Effector CD8-positive, alpha-beta T cell (primary cell): Measurements from ENCODE around the gene LAMA5.

ENCODE experiments used
- DNase-seq: peaks from one replicate; lab custom pipeline; 2025; lab: John Stamatoyannopoulos, UW

The LAMA5 gene

DNA sequence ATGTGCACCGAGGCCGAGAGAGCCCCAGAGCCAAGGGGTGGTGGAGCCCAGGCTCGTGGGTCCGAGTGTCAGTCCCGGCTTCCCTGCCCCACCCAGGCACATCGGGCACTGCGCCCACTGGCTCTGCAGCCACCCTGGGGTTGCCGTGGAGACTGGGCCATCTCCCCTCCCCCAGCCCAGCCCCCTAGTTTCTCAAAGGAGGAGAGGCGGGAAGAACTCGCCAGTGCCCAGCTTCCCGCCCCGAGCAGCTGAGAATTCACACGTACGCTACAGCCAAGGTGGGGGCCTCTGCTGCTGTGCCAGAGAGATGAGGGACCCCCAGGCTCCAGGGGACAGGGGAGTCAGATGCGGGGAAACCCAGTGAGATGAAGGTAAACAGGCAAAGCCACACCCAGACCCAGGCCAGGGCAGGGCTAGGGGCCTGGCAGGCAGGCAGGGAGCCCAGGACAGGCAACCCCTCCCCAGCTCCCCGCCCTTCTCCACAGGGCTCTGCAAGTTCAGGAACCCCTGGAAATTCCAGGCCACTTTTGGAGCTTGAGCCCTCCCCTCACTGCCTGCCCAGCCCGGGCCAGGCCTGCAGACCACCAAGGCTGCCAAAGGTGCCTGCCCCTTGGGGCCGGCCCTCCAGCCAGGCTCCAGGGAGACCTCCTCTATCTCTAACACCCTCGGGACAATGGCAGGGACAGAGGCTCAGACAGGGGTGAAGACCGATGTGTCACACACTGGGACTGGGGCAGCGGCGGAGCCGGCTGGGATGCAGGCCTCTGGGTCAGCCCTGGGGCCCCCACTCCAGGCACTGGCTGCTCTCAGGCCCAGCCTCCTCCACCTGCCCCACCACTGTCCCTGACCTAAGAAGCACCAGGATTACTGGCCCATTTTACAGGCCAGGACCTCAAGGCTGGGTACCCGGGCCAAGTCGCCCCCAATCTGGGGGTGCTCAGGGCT lies 6.0 kb downstream of the LAMA5 start:
- no peak for DNase-seq

DNA sequence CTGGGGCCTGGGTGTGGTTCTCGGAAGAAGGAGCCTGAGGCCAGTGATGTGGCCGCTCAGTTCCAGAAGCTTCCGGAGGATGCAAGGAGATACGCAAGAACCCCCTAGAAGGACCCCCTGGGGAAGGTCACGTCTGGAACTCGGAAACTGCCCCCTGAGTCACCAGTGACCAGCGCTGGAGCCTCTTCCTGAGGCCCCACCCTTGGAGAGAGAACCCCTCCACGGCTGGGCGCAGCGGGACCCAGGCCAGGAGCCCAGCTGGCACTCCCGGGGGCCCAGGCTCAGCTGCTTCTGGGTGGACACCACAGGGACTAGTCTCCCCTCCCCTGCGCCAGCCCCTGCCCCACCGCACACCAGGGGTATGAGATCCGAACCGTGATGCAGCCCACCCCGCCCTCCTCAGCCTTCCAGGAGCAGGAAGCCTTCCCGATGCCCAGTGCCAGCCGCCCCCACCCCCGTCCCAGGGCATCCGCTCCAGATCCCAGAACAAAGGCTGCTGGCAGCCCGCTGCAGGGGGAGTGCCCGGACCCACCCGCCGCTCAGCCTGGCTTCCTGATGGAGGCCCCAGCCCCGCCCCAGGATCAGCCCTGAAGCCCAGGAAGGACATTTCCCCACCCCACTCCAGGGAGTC lies 7.5 kb downstream of the LAMA5 start:
- DNase-seq, result no peak

- no peak for DNase-seq
Observed at GRCh38 chr20:62359043-62359490, 8.0 kb downstream of the LAMA5 start.

GRCh38 chr20:62358171-62359042 lies 8.7 kb downstream of the LAMA5 start:
- no peak for DNase-seq

- DNase-seq, result no peak
Observed at GRCh38 chr20:62357681-62358080, 9.4 kb downstream of the LAMA5 start.

DNA sequence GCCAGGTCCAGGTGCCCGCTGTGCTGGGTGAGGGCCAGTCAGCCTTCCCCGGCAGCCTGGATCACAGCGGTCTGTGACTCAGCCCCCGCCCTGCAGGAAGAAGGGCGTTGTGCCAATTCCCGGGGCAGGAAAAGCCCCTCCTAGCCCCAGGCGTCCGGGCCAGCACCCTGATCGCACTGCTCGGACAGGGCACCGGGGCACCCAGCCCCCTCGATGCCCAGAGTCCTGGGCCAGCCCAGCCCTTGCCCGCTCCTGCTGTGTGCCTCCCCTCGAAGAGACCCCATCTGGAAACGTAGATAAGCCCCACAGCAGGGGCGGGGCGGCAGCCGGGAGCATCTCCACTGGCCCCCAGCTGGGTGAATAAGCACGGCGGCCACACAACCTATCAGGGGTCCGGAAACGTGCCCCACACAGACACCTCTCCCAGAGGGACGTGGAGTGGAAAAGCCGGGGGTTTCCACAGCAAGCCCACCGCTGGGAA lies 9.9 kb downstream of the LAMA5 start:
- no peak for DNase-seq

DNA sequence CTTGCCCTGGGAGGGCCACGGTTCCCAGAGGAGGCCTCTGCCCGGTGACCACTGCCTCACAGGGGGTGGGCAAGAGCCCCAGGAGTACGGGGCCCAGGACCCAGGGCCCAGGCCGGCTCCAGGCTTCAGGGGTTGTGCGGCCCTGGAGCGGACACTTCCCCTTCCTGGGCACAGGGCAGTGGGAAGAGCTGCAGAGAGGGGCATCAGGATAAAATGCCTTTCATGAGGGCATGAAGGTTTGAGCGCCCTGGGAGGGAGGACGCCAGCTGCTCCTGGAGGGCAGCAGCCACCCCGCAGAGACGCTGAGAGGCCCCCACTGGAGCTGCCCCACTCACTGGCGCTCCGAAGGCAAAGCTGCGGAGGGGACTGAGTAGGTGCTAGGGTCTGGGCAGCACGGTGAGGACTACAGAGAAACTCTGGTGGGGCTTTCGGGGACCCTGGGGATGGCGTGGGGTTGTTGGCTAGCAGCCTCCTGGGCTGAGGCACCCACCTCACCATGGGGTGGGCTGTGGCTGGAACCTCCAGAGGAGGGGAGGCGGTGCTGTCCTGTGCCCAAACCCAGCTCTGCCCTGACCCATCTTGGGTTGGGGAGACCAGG lies 10.4 kb downstream of the LAMA5 start:
- no peak for DNase-seq

DNA sequence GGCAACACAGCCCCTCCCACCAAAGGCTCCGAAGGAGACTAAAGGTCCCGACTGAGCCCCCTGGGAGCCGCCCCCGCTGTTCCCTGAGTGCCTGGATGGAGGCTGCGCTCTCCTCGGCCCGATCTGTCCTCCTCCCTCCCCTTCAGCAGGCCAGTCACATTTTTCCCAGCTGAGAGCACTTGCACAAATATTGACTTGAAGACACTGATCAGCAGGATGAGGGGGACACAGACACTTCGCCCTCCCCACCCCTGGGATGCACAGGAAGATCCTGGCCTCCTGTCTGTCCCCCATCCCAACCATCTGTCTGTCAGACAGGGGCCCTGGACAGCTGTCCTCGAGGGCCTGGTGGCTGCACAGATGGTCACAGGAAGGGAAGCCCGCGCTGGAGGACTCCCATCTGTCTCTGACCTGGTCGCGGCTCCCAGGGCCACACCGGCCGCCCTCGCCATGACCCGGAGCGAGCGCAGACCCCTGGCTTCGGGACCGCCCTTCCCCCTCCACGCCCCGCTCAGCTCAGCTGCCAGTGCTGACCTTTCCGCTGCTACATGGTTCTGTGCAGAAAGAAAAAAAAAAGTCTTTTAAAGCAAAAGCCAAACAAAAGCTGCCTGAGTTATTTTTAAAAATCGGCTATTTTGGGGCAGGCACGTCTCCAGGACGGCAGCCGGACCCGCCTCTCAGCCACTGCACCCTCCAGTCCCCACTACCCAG lies 11.1 kb downstream of the LAMA5 start:
- no peak for DNase-seq

DNA sequence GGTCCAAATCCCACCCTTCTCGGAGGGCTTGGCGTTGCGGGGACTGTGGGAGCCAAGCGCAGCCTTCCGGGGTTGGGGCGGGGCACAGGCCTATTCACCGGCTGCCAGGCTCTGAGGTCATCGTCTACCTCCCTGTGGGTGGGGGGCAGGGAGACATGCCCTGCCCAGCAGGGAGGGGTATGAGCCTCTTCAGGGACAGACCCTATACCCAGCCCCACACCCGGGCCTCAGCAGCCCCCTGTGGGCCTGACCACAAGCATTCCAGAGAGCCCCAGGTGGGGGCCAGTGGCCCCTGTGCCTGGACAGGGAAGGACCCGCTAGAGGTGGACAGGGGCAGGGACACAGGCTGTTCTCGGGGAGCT lies 11.6 kb downstream of the LAMA5 start:
- no peak for DNase-seq

- DNase-seq, result no peak
Observed at GRCh38 chr20:62354811-62355341, 12.2 kb downstream of the LAMA5 start.

GRCh38 chr20:62354031-62354808 lies 12.9 kb downstream of the LAMA5 start:
- DNase-seq, result no peak

GRCh38 chr20:62353289-62354030 lies 13.7 kb downstream of the LAMA5 start:
- DNase-seq, result no peak

DNA sequence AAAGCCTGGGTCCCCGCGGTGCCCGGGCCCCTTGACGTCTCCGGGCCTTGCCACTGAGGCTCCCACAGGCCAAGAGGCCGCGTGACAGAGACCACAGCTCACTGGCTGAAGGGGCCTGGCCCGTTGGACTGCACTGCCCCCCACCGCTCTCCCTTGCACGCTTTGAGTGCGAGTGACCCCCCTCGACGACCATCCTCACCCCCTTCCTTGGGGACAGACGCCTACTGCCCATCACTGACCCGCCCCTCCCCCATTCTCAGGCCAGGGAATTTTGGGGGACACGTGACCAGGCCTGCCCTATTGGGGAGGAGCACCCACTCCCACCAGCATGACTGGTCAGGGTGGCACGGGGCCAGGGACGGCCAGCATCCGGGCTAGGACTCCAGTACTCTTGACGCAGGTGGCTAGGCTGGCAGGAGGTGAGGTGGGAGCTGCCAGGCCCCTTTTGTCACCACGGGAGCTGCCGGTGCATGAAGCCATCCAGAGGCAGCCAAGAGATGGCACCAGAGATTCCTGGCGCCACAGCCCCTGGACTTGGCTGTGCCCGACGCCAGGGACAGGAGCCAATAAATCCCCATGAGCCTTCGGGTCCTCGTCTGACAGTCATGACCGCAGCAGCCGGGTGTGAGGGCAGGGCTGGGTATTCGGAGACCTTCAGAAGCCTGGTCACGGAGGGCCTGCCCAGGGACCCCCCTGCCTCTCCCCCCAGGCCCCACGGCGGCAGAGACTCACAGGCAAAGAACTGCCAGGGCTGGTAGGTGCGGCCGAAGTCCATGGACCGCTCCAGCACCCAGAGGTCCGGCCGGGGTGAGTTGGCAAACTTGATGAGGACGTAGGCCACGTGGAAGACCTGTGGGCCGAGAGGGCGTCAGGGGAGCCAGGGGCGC lies 14.5 kb downstream of the LAMA5 start:
- no peak for DNase-seq

GRCh38 chr20:62351469-62352401 lies 15.4 kb downstream of the LAMA5 start:
- no peak for DNase-seq

GRCh38 chr20:62350629-62351422 lies 16.3 kb downstream of the LAMA5 start:
- DNase-seq, result no peak

DNA sequence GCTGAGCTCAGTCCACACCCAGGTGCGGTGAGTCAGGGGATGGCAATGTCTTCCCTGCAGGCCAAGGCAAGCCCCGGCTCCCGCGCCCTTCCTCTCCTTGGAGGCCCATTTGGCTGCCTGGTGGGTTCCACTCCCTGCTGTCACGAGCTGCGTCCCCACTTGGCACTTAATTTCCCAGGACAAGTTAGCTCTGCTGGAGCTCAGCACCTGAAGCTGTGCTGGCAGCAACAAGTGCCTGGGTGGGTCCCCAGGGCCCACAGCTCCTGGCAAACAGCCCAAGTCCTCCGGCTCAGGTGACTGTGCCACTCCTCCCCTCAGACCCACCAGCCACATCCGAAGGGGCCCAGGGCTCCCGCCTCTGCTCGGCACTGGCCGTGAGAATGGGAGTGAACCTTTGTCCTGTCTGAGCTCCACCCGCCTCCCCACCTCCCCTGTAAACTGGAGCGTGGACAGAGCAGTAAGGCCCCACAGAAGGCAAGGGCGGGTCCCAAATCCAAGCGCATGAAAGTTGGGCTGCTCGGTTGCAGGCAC lies 16.9 kb downstream of the LAMA5 start:
- no peak for DNase-seq
